22Rv1 (cell line): ENCODE measurements around the gene FADS1.

Experiments
- ZFX ChIP-seq: fragments of 450-650 bp; IDR thresholded peaks from 2 replicates; pipeline ENCODE4 v1.6.1; 2017; ENCODE audit warnings: antibody characterized with exemption, borderline replicate concordance
- TF ChIP-seq, protein P1 (sequence below): fragments of 450-650 bp; IDR thresholded peaks from 2 replicates; pipeline ENCODE4 v1.5.1; 2017; ENCODE audit warnings: mild to moderate bottlenecking

DNA sequence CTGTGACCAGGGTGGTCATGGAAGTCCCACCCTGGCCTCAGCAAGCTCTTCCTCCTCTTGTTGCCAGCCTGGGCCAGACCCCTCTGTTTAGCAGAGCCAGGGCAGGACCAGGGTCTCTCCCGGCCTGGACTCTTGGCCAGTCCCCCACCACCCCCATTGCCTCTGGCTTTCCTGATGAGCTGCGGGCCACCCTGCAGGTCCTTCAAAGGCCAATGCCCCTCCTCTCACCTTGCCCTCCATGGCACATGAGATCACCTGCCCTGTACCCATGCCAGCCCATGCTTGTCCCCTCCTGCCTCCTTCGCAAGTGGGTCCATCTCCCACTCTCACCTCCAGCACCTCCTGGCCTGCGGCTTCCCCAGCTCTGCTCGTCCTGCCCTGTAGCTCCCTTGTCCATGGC lies 21.7 kb upstream of the FADS1 start:
- TF ChIP-seq, protein P1, sequence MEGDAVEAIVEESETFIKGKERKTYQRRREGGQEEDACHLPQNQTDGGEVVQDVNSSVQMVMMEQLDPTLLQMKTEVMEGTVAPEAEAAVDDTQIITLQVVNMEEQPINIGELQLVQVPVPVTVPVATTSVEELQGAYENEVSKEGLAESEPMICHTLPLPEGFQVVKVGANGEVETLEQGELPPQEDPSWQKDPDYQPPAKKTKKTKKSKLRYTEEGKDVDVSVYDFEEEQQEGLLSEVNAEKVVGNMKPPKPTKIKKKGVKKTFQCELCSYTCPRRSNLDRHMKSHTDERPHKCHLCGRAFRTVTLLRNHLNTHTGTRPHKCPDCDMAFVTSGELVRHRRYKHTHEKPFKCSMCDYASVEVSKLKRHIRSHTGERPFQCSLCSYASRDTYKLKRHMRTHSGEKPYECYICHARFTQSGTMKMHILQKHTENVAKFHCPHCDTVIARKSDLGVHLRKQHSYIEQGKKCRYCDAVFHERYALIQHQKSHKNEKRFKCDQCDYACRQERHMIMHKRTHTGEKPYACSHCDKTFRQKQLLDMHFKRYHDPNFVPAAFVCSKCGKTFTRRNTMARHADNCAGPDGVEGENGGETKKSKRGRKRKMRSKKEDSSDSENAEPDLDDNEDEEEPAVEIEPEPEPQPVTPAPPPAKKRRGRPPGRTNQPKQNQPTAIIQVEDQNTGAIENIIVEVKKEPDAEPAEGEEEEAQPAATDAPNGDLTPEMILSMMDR, result no peak
- no peak for TF ChIP-seq ZFX
